SH-SY5Y (cell line): ENCODE data around the gene AIFM1.

Experiments used
- GATA2 ChIP-seq: IDR thresholded peaks from 2 replicates; pipeline ENCODE4 v1.6.1; 2011; ENCODE audit warnings: mild to moderate bottlenecking, low read depth, low read length
- GATA3 ChIP-seq: IDR thresholded peaks from 2 replicates; pipeline ENCODE4 v1.6.1; 2011; ENCODE audit warnings: low read depth, mild to moderate bottlenecking, low read length, moderate library complexity

GRCh38 chrX:130124577-130124976 lies 41.1 kb downstream of the AIFM1 start:
- no peak for TF ChIP-seq GATA3
- peak; percentile 69 for TF ChIP-seq GATA2
